Occipital lobe (tissue), 2 donors: Measurements from ENCODE around the gene LPIN2. TPM values are rescaled to one million over a fixed set of nuclear protein-coding genes. Genes with fewer than 3 reads are reported as not detected.
"Not testable (repeated sequence)": the region's sequence is repeated elsewhere in the genome, so short reads cannot be mapped to it uniquely, and the experiment has no call there.

Source experiments
- DNase-seq: peaks from one replicate; lab custom pipeline; 2025; lab: John Stamatoyannopoulos, UW
- total RNA-seq: library from RNA; depleted of rRNA; stranded (reverse); fragments of >200 nt; gene quantifications from one replicate; pipeline ENCODE4 v1.2.3, GENCODE V29; 2014

Gene LPIN2, protein sequence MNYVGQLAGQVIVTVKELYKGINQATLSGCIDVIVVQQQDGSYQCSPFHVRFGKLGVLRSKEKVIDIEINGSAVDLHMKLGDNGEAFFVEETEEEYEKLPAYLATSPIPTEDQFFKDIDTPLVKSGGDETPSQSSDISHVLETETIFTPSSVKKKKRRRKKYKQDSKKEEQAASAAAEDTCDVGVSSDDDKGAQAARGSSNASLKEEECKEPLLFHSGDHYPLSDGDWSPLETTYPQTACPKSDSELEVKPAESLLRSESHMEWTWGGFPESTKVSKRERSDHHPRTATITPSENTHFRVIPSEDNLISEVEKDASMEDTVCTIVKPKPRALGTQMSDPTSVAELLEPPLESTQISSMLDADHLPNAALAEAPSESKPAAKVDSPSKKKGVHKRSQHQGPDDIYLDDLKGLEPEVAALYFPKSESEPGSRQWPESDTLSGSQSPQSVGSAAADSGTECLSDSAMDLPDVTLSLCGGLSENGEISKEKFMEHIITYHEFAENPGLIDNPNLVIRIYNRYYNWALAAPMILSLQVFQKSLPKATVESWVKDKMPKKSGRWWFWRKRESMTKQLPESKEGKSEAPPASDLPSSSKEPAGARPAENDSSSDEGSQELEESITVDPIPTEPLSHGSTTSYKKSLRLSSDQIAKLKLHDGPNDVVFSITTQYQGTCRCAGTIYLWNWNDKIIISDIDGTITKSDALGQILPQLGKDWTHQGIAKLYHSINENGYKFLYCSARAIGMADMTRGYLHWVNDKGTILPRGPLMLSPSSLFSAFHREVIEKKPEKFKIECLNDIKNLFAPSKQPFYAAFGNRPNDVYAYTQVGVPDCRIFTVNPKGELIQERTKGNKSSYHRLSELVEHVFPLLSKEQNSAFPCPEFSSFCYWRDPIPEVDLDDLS
- 39.9 TPM for total RNA-seq

- peak; percentile 92 for DNase-seq
These were observed at the start of gene LPIN2 for GRCh38 chr18:3013024-3013804. LPIN2 (minus strand) TSS chr18:3013144; CDS start chr18:2960840, 52,304 bp downstream.

GRCh38 chr18:3061581-3062312, 48.8 kb upstream of the LPIN2 start:
- DNase-seq = no peak

DNA sequence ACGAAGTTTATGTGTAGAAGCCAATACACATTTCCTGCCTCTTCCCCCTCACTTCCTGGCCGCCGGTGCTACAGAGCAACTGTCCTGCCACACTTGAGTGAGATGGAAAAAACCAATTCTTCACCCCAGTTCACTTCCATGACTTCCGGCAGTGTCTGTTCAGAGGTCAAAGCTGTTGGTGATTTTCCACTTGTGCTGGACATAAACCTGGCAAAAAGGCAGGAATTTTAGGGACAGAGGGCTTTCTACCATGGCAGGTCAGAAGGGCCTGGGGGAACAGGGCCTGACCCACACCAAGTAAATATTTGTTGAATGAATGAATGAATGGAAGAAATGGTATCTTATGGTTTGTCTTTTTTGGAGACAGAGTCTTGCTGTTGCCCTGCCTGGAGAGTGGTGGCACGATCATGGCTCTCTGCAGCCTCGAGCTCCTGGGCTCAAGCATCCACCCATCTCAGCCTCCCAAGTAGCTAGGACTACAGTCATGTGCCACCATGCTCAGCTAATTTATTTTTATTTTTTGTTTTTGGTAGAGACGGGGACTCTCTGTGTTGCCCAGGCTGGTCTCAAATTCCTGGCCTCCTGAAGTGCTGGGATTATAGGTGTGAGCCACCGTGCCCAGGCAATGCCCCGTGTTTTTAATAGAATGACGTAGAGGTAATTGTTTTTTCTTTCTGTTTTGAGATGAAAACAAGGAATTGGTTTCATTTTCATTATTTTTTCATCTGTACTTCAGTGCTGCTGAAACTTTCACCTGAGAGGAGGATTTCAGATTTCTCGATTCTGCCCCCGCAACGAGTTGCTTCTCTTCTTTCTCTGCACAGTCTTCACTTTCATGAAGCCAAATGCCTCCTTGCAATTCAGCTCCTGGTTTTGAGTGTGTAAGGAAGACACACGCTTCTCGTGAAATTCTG, 48.0 kb upstream of the LPIN2 start:
- no peak for DNase-seq

DNA sequence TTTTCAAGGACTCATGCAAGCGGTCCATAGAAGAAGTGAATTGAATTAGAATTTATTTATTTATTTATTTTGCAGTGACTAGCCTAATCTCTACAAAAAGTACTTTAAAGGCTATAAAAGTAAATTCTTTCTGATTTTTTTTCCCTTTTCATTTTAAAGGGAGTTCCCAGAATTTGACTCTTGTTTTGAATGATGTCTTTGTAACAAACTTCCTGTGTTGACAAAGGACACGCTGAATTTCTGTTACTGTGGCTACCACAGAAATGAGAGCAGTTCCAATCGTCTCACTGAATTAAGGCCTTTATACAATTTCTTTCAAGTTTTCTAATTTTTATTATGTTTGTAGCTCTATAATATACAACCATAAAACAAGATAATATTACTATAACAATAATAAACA, 46.3 kb upstream of the LPIN2 start:
- DNase-seq = no peak

DNA sequence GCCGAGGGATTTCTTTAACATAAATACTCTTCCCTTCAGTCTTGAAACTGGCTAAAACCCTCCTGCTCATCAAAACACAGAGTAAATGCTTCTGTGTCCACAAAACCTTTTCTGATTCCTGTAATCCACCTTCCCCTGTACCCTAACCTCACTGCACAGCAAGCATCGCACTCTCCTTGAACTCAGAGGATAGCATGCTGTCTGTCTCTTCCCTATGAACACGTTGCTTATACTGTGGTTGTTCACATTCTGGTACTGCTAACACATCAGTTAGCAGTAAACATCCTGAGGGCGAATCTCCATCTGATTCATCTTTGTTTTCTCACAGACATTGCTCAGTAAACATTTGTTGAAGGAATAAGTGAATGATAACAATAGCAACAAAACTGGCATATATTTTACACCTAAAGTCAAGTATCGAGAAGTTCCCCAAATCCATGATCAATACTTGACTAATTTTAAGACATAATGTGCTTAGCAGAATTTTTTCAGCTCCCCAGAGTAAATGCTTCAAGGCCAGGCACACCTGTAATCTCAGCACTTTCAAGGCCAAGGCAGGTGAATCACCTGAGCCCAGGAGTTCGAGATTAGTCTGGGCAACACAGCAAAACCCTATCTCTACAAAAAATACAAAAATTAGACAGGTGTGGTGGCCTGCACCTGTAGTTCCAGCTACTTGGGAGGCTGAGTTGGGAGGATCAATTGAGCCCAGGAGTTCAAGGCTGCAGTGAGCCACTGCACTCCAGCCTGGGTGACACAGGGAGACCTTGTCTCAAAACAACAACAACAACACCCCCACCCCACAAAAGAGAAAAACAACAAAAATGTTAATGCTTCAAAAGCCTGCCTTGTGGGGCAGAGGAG, 45.6 kb upstream of the LPIN2 start:
- no peak for DNase-seq

DNA sequence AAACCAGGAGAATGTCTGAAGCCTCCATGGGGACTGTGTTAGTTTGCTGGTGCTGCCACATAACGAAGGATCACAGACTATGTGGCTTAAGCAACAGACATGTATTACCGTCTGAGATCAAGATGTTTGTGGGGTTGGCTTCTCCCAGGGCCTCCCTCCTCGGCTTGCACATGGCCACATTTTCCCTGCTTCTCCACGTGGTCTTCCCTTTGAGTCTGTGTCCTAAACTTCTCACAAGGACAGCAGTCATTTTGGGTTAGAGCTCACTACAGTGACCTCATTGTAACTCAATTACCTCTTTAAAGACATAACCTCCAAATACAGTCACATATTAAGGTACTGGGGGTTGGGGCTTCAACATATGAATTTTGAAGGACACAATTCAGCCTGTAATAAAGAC, 44.6 kb upstream of the LPIN2 start:
- DNase-seq = no peak

GRCh38 chr18:3056311-3056710, 43.4 kb upstream of the LPIN2 start:
- DNase-seq = no peak

DNA sequence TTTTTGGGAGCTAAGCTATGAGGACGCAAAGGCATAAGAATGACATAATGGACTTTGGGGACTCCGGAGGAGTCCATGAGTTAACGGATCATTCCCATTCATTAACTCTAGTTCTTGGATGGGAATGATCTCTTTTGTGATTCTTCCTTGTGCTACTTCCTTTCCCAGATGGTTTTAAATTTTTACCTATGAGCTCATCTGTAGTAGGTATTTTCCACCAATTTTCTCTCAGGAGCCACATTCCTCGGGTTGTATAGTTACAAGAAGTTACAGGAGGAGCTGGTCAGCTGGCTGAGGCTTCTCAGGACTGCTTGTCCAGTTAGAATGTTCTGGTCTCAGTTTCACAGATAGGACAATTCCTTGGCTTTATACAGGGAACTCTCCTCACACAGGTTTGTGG, 42.9 kb upstream of the LPIN2 start:
- no peak for DNase-seq

DNA sequence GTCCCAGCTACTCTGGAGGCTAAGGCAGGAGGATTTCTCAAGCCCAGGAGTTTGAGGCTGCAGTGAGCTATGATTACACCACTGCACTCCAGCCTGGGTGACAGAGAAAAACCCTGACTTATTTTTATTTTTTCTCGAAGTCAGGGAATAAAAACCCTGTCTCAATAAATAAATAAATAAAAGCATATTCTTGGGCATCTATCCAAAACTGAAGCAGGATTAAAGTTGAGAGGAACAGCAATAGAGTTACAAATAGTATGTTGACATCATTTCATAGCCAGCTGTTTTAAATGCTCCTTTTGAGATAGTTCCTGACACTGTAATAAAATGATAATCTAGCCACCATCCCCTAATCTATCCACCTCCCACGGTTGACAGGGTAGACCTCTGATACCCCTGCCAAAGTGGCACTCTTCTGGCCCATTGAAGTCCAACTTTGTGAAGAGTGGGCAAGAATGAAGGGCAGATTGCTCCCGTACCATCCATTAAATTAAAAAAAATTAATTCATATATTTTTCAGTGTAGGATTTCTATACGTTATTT, 42.3 kb upstream of the LPIN2 start:
- DNase-seq = no peak

- no peak for DNase-seq
These were observed 41.8 kb upstream of the LPIN2 start for GRCh38 chr18:3054780-3055179.

GRCh38 chr18:3054214-3054613, 41.3 kb upstream of the LPIN2 start:
- no peak for DNase-seq

GRCh38 chr18:3053081-3053480, 40.1 kb upstream of the LPIN2 start:
- DNase-seq = no peak

DNA sequence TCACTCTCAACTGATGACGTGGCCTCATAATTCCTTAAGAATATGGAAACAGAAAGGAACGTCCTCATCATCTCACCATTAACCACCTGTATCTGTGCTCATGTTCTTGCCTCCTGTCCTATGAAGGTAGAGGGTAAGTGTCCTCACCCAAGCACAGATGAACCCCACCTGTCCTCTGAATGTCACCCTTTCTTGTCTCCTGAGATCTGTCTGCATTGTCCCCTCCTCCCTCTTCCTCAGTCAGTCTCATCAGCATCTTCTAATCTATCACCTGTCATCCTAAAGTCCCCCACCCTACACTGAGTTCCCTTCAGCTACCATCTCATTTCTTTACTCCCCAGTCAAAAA, 39.4 kb upstream of the LPIN2 start:
- DNase-seq = no peak

- no peak for DNase-seq
These were observed 38.9 kb upstream of the LPIN2 start for GRCh38 chr18:3051718-3052410.

DNA sequence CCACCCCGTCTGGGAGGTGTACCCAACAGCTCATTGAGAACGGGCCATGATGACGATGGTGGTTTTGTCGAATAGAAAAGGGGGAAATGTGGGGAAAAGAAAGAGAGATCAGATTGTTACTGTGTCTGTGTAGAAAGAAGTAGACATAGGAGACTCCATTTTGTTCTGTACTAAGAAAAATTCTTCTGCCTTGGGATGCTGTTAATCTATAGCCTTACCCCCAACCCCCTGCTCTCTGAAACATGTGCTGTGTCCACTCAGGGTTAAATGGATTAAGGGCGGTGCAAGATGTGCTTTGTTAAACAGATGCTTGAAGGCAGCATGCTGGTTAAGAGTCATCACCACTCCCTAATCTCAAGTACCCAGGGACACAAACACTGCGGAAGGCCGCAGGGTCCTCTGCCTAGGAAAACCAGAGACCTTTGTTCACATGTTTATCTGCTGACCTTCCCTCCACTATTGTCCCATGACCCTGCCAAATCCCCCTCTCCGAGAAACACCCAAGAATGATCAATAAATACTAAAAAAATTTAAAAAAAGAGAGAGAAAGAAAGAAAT, 37.0 kb upstream of the LPIN2 start:
- not testable (repeated sequence) for DNase-seq

- DNase-seq = no peak
These were observed 35.9 kb upstream of the LPIN2 start for GRCh38 chr18:3048820-3049349.

DNA sequence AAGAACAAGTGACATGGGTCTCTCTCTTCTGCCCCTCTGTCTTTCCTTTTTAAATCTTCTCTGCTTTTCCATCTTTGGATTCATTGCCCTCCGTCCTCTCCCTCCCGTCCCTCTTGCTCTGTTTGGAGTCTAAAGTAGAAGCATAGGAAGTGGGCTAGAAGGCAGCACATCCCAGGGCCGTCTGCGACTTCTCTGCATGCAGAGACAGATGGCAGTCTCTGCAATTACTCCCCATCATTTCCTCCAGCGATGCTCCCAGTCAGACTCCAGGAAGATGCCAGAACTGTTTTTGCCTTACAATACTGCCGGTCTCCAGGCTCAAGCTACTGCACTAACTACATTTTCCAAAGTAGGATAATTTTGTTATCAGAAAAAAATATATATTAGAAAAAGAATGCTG, 35.2 kb upstream of the LPIN2 start:
- DNase-seq = no peak
